GM18499 (cell line): ENCODE data around the gene TBL1X.
"Not testable (repeated sequence)": the region's sequence is repeated elsewhere in the genome, so short reads cannot be mapped to it uniquely, and the experiment has no call there.

Source experiments
- ATAC-seq: cut with Tn5 transposase; IDR thresholded peaks from one replicate; pipeline ENCODE4 v1.9.1; 2021; ENCODE audit warnings: moderate number of reproducible peaks; ENCODE audit not compliant: insufficient read depth, unreplicated experiment

Gene TBL1X

DNA sequence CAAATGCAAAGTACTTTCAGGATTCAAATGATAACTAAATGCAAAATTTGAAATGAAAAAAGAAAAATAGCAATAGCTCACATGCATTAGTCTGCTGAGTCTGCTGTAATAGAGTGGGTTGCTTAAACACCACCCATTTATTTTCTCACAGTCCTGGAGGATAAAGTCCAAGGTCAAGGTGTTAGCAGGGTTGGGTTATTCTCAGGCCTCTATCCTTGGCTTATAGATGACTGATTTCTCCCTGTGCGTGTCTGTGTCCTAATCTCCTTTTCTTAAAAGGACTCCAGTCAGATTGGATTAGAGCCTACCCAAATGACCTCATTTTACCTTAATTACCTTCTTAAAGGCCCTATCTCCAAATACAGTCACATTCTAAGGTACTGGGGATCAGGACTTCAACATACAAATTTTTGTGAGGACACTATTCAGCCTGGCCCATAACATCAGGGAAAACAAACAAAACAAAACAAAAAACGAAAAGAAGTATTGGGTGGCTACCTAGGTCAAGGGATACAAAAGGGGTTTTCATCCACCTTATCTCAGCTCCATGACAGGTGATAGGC lies 6.3 kb upstream of the TBL1X start:
- ATAC-seq: no peak

DNA sequence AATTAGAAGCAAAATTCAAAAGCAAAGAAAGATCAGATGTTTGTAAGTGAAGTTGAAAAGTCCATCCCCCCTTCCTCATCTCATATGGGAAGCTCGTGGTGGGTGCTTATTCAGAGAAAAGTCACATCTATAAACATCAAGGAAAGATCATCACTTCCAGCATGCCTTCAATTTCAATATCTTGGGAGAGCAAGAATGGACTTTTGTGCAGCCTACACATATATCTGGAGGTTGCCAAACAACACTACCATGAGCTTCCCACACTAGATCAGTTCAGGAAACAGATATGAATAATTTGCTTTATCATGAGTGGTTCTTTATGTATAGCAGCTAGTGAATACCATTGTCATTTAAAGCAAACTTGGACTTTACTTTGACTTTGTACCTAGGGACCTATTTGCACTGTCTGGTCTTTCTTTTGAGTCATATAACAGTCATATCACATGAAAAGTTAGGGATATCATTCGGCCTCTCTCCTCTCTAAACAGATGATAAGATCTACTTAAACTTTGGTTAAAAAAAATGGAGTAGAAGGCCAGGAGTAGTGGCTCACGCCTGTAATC lies 5.6 kb upstream of the TBL1X start:
- no peak for ATAC-seq

DNA sequence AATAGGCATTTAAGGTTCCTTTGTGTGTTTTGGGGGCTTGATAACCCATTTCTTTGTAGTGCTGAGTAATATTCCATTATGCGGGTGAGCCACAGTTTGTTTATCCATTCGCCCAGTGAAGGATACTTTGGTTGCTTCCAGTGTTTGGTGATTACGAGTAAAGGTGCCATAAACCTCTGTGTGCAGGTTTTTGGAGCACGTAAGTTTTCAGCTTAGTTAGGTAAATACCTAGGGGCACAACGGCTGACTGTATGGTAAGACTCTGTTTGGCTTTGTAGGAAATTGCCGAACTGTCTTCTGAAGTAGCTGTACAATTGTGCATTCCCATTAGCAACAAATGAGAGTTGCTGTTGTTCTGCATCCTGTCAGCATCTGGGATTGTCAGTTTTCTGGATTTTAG lies 3.8 kb upstream of the TBL1X start:
- ATAC-seq: no peak

DNA sequence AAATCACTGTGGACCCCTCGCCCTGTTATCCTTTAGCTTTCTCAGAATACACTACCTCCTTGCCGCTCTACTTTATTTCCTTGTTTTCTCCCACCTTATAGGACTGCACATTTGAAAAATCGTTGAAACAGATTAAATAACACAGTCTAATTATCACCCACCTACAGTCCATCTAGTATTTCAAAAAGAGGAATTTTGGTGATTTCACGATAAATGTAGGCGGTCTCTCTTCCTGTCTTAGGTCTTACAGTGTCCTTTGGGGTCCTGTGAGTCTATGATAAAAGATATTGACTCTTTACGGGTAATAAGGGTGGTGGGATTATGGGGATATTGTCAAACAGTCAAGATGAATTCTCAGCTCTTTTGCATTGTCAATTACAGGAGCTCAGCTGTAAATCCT lies 2.4 kb upstream of the TBL1X start:
- ATAC-seq: no peak

DNA sequence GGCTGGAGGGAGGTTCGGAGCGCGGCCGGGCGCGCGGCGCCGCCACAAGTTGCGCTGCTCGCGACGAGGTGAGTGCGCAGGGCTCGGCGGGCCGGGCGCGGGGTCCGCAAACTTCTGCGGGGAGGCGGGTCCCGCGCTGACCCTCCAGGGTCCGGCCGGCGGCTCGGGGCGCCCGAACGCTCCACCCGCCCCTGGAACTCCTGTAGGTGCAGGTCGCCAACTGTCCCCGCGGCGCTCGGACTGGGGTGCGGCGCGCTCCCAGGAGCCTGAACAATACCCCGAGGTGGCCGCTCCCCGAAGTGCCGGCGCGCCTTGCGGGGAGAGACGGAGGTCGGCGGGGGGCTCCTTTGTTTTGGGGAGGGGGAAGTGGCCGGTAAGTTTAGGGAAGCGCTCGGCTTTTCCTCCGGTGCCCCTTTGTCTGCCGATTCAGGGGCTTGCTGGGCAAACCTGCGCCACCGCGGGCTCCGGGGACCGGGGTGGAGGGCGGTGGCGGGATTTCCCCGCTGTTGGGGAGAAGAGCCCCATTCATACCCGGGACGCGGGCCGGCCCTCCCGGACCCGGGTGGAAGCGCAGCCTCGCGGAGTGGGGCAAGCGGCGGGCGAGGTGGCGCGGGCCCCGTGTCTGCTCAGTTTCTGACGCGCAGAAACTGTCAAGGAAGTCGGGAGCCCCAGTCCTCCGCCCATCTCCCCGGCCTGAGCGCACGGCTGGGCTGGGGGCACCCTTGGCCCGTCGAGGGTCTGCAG lies 694 bp downstream of the TBL1X start:
- no peak for ATAC-seq

DNA sequence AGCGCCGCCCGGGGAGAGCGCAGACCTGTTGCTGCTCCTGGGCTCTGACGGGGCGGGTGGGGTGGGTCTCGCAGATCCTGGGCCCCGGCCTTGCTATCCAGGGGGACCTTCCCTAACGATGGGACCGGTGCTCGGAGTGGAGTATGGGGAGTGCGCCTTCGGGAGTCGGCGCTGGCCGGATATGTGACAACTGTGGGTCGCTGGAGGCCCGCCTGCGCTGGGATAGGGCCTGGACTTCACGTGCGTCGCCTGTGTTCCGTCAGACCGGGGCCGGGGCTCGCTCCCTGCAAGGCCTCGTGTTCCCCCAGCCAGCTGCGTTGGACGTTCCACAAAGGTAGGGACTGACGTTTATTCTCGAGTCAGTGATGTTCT lies 1.3 kb downstream of the TBL1X start:
- ATAC-seq: no peak

DNA sequence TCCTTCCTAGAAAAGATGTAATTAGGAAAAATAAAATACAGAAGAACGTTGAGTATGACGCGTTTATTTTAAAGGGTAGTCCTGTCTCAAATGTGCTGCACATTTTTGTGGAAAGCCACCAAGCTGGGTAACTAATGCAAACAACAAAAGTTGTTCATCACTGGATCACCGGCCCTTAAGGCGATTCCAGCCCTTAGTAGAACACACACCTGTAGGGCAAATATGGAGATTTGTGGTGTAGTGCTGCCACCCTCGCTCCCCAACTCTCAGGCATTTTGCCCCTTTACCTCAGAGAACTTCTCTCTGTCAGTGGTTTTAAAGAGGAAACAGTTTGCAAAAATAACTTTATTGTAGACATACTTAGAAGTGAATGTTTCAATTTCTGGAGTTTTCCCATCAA lies 1.9 kb downstream of the TBL1X start:
- no peak for ATAC-seq

DNA sequence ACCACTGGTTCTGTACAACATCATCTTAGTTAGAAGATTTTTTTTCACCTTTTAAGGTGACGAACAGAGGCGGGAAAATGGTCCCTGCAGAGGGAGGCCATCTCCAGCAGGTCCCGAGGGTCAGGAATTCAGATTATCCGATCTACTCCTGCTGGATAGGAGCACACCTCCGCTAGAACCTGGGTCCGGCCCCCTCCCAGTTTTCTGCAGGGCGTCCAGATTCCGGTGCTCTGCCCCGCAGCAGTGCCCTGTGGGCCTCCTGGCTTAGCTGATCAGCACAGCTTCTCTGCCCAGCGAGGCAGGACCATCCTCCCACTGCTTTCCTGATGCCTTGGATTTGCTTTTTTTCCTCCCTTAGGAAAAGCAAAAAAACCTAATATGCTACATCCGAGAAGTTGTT lies 2.3 kb downstream of the TBL1X start:
- ATAC-seq: no peak

DNA sequence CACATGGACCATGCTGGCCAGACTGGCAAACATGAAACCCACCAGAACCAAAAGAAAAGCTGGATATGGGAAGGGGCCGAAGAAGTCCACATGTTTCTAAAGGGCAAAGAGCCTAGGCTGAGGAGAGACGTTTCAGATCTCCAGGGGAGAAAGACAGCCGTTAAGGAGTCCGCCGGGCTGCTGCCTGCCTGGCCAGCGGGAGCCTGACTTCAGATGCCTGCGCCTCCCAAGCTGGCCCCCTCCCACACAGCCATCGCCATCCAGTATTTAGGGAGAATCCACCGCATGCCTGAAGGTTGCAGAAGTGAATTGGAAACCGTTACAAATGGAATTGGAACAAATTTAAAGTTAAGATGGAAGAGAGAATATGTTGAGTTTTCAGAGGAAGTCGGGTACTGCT lies 2.9 kb downstream of the TBL1X start:
- no peak for ATAC-seq

DNA sequence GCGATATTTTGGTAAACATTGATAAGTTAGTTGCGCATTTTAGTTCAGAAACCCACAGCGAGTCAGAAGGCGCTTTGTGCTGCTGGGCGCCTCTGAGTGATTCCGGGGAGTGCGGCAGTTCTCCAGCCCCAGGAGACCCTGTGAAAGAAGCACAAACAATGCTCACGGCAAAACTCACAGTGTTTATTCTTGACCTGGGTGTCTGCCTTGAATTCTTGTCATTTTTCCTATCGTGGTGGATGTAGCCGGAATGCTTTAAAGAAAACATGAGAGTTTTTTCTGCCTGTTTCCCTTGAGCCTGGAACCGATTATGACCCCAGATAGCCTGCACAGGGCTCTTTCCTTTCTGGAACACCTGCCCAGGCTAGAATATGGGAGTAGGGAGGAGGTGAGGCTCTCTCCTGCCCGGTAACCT lies 6.7 kb downstream of the TBL1X start:
- ATAC-seq: no peak

DNA sequence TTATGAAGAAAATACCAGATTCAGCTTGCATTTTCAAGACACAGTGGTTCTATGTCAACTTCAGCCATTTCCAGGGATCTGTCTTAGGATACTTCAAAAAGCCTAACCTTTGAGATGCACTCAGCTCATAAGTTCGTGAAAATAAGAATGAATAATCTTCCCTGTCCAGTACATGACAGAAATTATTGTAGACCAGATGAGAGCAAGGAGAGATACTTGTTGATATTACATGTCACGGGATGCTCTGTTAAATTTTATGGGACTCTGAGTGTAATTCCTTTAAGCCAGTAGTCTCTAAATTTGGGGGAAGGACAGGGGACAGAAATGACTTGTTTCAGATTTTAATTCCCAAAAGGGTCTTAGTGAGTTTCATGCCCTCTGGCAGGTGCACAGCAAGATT lies 8.8 kb downstream of the TBL1X start:
- ATAC-seq: no peak

DNA sequence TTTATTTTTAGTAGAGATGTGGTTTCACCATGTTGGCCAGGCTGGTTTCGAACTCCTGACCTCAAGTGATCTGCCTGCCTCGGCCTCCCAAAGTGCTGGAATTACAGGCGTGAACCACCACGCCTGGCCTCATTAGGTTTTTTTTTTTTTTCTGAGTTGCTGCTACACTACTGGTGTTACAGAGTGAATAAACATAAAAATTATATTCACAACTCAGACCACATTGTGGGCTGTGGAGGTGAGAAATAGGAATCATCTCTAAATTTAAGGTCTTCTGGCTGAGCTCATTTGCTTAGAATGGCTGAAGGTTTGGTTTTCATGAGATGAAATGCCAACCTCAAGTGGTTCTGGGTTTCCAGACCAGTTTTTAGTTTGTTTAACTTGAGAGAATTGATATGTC lies 10.6 kb downstream of the TBL1X start:
- ATAC-seq: not testable (repeated sequence)

DNA sequence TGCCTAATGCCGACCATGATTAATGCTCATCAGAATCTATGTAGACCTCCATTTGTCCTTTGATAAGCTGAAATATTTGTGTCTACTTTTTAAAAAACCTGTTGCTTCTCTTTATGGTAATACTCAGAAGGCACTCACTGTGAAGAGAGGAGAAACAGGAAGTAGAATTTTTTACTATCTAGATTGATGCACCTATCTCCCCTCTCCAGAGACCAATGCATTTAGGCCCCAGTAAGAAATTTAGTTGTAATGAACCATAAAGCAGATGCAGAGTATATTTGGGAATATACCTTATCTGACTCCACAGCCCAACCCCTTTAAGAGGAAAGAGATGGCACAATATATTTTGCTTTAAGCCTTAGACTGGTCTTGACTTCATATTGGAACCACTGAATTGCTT lies 11.1 kb downstream of the TBL1X start:
- ATAC-seq: no peak

DNA sequence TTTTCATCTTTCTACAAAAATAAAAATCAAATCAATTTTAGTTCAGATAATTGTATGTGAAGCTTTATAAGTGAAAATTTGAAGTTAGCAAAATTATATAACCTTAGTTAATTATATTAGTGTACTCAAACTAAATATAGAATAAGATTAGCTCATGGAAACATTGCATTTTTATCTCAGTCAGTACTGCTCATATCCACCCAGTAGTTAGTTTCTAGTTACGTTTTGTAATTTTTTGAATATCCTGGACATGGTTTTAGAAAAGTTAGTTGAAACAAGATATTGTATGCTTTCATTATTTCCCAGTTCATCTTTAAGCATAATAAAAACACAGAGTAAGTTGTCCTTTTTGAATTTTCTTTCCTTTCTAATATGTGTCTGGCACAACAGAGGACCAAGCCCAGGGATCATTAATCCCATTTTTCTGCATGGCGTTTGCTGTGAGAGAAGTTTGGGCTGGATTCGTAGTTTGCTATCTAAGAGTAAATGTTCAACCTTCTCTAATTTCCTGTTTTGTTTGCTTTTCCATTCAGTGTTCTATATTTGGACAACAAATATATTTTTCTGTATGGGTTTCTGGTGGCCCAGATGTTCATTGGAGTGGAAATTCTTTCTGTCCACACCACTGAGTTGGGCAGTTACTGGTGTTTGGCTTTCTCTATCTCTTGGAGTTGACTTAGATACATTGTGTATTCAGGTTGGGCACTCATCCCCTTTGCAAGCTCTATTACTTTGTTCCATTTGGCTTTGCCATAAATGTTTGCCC lies 12.1 kb downstream of the TBL1X start:
- no peak for ATAC-seq

DNA sequence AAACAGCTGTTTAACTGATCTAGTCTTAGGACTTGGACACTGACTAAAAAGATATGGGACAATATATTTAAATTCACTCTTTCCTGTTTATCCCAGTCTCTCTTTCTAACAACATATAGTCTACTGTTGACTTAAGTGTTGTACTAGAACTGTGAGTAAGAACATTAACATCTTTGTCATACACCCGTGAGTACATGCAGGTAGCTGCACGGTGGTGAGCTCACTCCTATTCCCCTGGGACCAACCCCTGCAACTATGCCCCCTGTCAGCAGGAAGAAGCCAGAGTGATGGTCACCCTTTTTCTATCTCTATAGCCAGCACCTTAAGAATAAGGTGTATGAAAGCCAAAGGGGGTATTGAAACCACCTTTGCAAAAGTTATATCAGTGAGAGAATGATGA lies 17.6 kb downstream of the TBL1X start:
- ATAC-seq: no peak

DNA sequence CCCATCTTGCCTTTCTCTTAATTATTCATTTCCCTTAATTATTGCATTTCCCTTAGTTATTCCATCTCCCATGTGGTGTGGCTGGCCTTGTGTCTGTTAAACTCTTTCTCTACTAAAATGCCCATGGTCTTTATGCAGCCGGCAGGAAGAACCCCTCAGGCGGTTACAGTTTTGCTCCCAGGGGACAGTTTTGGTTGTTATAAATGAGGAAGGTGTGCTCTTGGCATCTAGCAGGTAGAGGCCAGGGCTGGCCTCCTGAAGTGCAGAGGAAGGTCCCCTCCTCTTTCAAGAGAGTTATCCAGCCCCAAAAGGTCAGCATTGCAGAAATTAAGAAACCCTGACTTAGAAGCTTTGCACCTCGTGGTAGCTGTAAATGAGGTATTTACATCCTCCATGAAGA lies 18.0 kb downstream of the TBL1X start:
- no peak for ATAC-seq

DNA sequence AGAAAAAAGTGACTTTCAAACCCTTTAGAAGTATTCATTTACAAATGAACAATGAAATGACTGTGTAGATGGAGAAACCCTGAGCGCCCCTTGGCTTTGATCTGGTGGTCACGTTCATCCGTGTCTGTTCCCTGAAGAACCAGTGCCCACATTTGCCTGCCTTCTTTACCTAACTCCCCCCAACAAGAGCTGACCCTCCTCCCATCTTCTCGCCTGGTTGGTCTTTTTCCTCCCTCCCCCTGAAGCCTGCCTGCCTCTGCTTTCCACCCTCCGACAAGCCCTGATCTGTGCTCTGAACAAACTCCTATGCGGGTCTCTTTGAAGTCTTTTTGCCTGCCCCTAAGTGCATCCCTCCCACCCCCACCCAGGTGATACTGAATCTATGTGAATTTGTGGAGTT lies 18.5 kb downstream of the TBL1X start:
- no peak for ATAC-seq

DNA sequence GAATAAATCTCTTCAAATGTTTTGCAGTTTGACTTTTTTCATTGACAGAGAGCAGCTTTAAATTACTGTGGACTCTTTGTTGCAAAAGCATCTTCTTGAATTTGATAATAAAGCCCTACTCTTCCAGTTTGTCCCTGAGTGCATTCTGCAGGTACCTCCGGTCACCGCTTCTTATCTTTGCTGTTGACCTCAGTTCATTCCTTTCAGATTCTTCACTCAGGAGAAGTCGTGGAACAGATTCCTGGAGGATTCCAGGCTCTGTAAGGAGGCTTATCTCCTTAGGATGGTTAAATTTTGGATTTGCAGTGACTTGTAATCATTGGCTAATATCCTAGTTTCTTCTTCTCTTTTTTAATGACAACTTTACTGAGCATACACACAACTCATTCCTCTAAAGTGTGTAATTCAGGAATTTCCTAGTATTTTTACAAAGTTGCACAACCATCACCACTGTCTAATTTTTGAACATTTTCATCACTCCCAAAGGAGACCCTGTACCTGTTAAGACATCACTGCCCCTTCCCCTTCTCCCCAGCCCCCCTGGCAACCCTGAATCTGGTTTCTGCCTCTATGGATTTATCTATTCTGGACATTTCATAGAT lies 22.0 kb downstream of the TBL1X start:
- ATAC-seq: no peak

DNA sequence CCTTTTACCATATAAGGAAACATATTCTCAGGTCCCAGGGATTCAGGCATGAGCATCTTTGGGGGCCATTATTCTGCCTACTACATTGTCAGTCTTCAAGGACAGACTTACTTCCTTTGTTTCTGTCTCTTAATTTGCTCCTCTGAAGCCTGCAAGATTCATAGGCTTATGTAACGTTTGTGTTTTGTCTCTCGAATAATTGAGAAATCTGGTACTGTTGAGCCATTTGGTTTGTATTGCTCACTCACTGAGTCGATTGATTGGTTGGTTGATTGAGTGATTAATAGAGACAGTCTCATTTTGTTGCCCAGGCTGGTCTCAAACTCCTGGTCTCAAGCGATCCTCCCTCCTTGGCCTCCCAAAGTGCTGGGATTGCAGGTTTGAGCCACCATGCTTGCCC lies 23.7 kb downstream of the TBL1X start:
- no peak for ATAC-seq

DNA sequence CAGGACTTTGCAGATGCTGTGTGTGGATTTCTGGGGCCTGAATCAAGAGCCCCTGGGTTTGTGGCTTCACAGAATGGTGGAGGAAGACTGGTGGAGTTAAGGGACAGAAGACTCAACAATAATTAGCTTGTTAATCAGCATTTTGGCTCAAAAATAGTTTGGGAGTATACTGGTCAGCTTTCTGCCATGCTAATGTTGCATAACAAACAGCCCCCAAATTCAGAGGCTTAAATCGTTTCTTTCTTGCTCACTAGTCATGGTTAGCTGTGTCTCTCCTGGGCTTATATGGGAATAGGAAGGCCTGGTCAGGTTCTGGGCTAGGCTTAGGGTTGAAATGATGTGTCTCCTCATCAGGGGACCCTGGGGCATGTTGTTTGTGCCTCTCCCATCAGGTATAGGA lies 24.4 kb downstream of the TBL1X start:
- ATAC-seq: no peak

DNA sequence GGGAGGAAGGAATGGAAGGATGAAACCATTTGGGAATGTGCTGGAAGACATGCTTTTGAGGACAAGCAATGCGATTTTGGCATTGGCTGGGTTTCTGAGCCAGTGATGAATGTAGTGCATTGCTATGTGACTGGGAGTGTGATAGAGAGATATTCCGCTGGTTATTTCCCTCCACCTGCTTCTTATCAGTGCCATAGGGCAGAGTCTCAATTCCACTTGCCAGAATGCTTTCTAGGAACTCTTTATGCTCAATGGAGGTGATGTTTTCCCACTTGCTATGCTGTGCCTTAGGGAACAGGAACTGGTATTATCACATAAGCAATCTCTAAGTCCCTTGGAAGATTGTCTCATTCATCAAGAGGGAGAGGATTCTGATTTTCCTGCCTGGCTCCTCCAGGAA lies 28.0 kb downstream of the TBL1X start:
- ATAC-seq: no peak
